Left kidney (tissue), 2 donors: Measurements from ENCODE around the gene HBD. TPM values are rescaled to one million over a fixed set of nuclear protein-coding genes. Genes with fewer than 3 reads are reported as not detected.

Source experiments
- DNase-seq: peaks from one replicate; pipeline ENCODE4 v3.0.0-alpha.2; 2013
- polyA plus RNA-seq: library from polyadenylated mRNA; unstranded; fragments of 120-200 nt; gene quantifications from one replicate; pipeline ENCODE4 v1.2.1, GENCODE V29; 2013; ENCODE audit not compliant: insufficient read length

The HBD gene
- polyA plus RNA-seq, 1 donor: 0.38 TPM

DNA sequence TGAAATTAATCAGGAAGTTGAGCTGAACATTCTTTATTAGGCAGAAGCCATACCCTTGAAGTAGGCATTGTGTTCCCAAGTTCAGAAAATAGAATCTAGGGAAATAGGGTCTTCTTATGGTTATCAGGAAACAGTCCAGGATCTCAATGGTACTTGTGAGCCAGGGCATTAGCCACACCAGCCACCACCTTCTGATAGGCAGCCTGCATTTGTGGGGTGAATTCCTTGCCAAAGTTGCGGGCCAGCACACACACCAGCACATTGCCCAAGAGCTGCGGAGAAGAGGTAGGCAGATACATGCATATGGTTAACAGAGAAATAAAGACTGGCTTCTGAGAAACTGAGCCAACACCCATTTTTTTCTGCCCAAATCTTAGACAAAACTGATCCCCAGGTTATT lies 1.5 kb downstream of the HBD start:
- DNase-seq: no peak

DNA sequence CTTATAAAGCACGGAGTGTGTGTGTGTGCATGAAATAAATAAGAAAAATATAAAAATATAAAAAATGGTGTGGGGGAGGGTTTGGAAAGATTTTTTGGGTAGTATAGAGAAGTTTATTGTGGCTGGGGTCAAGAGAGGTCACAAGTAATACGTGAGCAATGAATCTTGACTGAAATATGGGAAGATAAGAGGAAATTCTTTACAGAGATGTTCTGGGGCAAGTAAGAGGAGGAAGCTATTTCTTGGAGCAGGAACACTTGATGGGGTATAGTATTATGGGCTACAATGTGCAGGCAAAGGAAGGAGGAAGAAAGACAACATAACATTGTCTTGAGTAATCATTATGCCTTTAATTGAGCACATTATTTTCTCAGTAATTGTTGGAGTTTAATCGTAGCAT lies 2.1 kb downstream of the HBD start:
- DNase-seq: no peak

DNA sequence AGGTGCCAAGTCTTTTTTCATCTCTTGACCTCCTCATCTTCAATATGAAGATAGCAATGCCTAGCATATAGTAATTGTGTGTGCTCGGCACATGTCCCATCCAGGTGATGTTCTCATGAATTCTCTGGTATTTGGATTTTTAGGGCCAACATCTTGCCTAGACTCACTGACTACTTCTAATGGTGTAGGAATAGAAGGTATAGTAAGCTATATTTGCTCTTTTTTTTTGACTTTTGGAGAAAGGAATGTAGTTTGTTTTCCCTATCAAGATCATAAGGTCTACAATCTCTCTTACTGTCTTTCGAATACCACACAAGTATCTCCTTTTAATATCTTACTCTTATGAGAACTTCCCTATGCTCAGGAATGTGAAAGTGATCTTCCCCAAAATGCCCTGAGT lies 3.2 kb downstream of the HBD start:
- DNase-seq: no peak

DNA sequence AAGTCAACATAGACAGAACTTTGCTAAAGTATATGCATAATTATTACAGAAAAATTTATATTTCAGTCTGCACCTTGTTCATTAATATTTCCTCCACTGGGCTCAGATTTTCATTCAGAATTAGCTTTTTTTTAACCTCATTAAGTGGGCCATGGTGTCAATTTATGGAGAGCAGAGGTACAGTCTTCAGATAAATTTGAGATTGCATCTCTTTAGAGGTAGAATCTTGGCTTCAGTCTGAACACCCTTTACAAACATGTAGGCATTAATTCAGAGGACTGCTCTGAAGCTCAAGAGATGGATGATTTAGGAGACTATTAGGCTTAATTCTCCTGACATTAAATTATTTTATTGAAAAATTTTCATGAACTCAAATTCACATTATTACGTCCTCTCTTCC lies 4.0 kb downstream of the HBD start:
- no peak for DNase-seq

DNA sequence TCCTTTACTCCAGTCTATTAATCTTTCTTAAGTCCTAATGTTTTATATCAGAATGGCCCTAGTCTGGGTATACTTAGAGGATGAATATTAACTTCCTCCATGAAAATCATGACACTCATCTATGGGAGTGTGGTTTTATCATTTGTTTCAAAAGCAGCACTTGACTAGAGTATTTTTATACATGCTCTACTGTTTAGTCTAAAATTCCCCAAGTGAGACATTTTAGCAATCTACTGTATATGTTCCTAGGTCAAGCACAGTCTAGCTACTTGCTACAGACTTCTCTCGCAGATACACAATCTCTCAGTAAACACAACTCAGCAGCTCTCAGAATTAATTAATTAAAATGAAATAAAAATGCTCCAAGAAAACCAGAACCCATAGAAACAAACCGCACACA lies 4.5 kb downstream of the HBD start:
- no peak for DNase-seq

DNA sequence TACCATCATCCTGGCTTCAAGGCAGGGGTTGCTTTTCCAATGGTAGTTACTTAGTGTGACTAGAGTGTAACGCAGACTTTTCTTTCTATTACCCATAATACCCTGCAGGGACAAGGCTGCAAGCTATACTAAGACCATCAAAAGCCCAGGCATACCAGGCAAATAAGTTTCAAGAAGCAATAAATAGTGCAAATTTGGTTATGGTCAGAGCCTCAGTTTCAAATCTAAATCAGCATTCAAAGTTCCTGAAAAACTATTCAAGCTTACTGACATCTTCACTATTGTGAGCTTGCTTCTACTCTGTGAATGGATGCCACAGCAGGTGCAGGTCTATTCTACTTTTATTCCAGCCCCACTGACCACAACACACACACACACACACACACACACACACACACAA lies 4.9 kb downstream of the HBD start:
- DNase-seq: no peak

DNA sequence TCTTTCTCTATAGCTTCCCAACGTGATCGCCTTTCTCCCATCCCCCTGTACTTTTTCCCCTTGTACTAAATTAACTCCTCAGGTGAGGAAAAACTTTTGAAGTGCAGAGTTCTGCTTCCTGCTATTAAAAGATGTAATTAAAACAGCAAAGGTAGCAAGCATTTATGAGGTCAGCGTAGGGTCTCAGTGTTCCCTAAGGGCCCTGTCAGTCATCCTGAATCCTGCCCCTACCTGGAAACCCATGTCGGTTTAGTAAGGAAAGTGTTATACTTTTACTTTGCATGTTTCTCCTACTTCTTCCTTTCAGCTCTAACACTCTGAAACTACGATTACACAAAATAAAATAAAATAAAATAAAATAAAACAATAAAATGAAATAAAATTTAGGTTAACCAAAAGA lies 6.2 kb downstream of the HBD start:
- no peak for DNase-seq

DNA sequence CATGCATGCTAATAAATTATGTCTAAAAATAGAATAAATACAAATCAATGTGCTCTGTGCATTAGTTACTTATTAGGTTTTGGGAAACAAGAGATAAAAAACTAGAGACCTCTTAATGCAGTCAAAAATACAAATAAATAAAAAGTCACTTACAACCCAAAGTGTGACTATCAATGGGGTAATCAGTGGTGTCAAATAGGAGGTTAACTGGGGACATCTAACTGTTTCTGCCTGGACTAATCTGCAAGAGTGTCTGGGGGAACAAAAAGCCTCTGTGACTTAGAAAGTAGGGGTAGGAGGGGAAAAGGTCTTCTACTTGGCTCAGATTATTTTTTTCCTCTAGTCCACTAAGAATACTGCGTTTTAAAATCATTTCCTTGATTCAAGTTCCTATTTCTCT lies 6.6 kb downstream of the HBD start:
- no peak for DNase-seq

DNA sequence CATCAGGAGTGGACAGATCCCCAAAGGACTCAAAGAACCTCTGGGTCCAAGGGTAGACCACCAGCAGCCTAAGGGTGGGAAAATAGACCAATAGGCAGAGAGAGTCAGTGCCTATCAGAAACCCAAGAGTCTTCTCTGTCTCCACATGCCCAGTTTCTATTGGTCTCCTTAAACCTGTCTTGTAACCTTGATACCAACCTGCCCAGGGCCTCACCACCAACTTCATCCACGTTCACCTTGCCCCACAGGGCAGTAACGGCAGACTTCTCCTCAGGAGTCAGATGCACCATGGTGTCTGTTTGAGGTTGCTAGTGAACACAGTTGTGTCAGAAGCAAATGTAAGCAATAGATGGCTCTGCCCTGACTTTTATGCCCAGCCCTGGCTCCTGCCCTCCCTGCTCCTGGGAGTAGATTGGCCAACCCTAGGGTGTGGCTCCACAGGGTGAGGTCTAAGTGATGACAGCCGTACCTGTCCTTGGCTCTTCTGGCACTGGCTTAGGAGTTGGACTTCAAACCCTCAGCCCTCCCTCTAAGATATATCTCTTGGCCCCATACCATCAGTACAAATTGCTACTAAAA lies 7.5 kb downstream of the HBD start, which contains the start of gene HBB:
Gene HBB (minus strand): TSS at position 340 of the 579 bp plus-strand sequence. CDS start 50 bp downstream, at position 290.
- no peak for DNase-seq

DNA sequence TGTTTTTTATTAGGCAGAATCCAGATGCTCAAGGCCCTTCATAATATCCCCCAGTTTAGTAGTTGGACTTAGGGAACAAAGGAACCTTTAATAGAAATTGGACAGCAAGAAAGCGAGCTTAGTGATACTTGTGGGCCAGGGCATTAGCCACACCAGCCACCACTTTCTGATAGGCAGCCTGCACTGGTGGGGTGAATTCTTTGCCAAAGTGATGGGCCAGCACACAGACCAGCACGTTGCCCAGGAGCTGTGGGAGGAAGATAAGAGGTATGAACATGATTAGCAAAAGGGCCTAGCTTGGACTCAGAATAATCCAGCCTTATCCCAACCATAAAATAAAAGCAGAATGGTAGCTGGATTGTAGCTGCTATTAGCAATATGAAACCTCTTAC lies 8.8 kb downstream of the HBD start:
- no peak for DNase-seq

DNA sequence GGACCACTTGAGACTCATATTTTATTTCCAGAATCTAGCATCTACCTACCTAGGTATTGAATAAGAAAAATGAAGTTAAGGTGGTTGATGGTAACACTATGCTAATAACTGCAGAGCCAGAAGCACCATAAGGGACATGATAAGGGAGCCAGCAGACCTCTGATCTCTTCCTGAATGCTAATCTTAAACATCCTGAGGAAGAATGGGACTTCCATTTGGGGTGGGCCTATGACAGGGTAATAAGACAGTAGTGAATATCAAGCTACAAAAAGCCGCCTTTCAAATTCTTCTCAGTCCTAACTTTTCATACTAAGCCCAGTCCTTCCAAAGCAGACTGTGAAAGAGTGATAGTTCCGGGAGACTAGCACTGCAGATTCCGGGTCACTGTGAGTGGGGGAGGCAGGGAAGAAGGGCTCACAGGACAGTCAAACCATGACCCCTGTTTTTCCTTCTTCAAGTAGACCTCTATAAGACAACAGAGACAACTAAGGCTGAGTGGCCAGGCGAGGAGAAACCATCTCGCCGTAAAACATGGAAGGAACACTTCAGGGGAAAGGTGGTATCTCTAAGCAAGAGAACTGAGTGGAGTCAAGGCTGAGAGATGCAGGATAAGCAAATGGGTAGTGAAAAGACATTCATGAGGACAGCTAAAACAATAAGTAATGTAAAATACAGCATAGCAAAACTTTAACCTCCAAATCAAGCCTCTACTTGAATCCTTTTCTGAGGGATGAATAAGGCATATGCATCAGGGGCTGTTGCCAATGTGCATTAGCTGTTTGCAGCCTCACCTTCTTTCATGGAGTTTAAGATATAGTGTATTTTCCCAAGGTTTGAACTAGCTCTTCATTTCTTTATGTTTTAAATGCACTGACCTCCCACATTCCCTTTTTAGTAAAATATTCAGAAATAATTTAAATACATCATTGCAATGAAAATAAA lies 9.5 kb downstream of the HBD start:
- DNase-seq: no peak

DNA sequence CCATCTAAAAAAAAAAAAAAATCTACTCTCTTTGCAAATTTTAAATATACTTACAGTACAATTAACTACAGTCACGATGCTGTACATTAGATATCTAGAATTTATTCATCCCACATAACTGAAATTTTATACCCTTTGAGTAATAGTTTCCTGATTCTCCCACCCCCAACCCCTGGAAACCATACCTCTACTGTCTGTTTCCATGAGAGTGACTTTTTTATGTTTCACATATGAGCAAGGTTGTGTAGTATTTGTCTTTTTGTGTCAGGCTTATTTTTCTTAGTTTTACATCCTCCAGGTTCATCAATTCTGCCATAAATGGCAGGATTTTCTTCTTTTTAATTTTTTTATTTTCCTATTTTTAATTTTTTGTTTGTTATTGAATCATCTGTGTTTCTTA lies 10.6 kb downstream of the HBD start:
- DNase-seq: no peak

DNA sequence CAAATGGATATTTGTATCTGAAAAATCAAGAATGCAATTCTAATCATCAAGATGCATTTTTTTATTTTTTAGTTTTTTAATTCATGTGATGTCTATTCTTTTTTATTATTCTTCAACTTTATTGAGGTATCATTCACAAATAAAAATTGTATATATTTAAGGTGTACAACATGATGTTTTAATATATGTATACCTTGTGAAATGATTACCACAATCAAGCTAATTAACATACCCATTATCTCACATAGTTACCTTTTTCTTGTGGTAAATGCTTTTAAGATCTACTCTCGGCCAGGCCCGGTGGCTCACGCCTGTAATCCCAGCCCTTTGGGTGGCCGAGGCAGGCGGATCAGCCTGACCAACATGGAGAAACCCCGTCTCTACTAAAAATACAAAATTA lies 11.1 kb downstream of the HBD start:
- DNase-seq: no peak

DNA sequence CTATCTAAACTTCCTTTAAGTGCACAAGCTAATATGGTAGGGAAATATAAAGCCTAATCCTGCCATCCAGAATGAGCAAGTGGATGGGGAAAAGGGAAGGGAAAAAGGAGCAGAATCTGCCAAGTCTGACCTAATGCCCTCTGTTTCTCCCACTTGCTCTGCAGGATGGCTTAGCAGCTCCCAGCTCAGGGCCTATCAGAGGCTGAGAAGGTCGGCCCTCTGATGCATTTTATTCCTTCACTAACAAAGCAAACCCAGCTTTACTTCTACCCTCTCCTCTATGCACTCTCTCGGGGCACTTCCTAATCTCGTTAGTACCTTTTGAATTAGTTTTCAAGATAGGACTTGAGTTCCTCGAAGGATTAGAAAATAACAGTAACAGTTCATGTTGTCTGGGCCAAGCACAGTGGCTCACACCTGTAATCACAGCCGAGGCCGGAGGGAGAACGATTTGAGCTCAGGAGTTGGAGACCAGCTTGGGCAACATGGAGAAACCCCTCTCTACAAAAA lies 23.9 kb downstream of the HBD start:
- no peak for DNase-seq

DNA sequence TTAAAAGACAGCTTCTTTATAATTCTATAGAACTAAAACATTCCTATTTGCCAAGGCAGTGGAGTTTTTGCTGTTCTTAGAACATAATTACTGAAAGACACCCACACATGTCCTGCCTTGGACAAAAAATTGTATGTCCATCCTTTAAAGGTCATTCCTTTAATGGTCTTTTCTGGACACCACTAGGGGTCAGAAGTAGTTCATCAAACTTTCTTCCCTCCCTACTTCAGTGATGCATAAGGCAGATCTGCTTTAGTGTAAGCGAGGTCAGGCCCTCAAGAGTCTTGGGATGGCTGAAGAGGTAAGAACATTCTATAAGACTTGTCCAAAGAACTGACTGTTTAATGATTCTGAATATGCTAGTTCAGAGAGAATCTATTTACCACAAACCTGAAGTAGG lies 29.5 kb downstream of the HBD start:
- peak; percentile 21 for DNase-seq

DNA sequence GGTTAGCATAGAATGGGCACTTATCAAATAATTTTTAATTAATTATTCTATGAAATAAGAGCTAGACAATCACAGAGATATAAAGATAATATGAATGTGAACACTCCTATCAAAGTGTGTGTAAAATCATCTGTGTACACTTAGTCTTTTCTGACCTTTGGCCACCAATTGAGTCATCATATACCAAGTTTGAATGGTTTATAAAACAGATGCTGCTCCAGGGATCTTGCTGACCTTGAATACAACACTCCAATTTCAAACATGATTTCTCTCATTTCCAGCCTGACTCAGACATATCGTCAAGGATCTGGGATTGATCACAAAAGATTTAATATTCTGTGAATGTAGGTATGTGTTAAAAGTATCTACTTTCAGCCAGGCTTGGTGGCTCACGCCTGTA lies 30.9 kb downstream of the HBD start:
- no peak for DNase-seq

DNA sequence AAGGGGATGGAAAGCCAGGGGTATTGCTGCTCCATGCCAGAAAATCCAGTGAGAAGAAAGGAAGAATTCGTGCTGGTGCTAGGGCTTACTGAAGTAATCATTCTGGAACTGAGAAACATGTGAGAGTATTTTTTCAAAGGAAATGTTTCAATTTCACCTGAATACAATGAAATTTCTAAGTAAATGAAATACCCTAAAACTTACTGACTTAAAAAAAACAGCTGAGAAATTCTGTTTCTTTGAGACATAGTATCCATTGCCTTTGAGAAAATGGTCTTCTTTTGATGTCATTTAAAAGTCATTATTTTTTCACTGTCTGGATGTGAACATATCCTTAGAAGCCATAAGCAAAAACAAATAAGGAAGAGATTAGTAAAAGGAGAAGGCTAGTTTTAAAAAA lies 33.7 kb downstream of the HBD start, which contains the start of gene OR51V1:
Gene OR51V1 (minus strand): TSS at position 101 of the 400 bp plus-strand sequence. CDS start 0 bp downstream, at position 101.
- DNase-seq: no peak

DNA sequence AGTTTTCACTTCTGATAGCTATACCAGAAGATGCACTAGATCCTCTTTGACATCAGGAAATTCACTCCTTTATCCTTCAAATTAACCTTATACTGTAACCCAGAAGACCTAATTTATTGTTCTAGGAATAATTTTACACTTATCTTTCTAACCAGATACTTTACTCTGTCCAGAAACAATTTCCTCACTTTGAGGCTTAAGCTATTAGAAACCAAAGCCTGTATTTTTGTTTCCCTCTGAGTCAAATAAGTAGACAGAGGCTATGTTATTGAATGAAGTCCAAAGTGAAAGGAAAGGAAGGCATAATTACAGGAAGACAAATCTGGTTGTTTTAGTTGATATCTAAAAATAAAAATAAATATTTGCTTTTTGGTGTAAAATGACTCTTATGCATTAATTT lies 36.0 kb downstream of the HBD start:
- DNase-seq: no peak

DNA sequence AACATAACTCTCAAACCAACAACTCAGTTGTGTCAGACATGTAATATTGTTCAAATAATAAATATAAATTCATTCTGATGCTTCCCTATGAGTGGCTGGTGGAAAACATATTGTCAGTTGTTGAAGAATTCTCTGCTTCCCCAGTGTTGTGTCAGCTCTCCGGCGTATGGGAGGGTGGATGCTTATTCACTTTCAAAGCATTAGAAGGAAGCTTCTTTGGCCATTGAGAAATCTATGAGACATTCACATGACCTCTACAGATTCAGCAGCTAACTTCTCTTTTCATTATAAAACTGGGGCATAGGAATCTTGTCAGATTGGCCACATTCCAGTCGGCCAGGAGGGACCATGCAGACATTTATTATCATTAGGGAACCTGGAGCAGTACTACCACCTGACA lies 36.7 kb downstream of the HBD start:
- DNase-seq: no peak

DNA sequence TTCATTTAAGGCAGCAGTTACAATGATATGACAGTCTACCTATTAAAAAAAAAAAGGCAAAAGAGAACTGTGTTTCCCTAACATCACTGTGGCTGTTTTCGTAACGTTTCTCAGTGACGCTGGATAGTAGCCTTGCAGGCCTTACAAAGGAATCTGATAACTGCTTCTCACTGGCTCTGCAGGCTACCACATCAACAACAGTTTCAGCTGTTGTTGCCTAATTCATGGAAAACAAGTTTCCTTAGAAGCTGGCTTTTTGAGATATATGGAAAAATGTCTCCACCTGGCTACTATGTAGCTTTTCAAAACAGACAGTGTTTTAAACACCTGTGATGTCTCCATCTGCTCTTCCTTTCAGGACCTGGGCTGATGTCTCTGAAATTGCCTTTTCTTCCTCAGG lies 37.6 kb downstream of the HBD start:
- no peak for DNase-seq

DNA sequence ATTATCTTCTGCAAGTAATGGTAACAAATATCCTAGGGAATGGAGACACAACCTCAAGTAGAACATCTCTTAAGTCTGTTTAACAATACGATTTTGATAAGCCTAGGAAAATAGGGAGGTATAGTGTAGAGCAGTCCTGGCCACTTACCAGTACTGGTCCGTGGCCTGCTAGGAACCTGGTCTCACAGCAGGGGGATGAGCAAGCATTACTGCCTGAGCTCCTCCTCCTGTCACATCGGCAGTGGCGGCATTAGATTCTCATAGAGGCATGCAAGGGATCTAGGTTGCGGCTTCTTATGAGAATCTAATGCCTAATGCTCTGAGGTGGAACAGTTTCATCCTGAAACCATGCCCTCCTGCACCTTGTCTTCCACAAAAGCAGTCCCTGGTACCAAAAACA lies 38.2 kb downstream of the HBD start:
- DNase-seq: no peak

DNA sequence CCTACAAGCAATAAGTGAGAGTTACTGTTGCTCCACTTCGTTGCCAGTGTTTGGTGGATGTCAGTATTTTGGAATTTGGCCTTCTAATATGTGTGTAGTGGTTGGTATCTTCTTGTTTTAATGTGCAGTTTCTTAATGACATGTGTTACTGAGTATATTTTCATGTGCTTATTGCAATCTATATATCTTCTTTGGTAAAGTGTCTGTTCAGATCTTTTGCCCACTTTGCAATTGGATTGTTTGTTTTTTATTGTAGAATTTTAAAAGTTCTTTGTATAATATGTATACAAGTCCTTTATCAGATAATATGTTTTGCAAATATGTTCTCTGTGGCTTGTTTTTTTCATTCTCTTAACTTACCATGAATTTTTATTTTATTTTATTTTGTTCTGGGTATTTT lies 41.5 kb downstream of the HBD start:
- DNase-seq: no peak

DNA sequence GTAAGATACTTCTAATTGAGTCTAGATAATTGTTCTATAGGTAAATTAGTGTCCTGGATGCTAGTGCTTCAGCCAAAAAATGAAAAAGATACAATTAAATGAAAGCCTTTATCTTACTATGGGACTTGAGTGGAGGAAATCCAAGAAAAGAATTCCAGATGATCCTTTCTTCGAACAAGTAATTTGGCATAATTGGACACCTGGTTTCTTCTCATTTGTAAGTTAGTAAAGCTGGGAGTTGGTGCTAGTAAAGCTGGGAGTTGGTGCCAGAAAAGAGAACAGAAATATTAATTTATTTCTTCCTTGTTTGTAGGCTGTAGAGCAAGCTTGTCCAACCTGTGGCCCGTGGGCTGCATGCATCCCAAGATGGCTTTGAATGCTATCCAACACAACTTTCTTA lies 46.1 kb downstream of the HBD start:
- no peak for DNase-seq
